HG03175 (cell line): Measurements from ENCODE around the gene MEG3.

ENCODE experiments used
- ATAC-seq: cut with Tn5 transposase; IDR thresholded peaks from one replicate; pipeline ENCODE4 v1.9.1; 2021; ENCODE audit warnings: mild to moderate bottlenecking, moderate library complexity; ENCODE audit not compliant: unreplicated experiment

Gene MEG3

GRCh38 chr14:100825713-100826331, at the start of gene MEG3:
Gene MEG3, plus strand, starts transcription at chr14:100826118.
- ATAC-seq: no peak

GRCh38 chr14:100776681-100777365, 49.1 kb upstream of the MEG3 start:
- no peak for ATAC-seq

- ATAC-seq: no peak
Observed at GRCh38 chr14:100777366-100777817, 48.5 kb upstream of the MEG3 start.

DNA sequence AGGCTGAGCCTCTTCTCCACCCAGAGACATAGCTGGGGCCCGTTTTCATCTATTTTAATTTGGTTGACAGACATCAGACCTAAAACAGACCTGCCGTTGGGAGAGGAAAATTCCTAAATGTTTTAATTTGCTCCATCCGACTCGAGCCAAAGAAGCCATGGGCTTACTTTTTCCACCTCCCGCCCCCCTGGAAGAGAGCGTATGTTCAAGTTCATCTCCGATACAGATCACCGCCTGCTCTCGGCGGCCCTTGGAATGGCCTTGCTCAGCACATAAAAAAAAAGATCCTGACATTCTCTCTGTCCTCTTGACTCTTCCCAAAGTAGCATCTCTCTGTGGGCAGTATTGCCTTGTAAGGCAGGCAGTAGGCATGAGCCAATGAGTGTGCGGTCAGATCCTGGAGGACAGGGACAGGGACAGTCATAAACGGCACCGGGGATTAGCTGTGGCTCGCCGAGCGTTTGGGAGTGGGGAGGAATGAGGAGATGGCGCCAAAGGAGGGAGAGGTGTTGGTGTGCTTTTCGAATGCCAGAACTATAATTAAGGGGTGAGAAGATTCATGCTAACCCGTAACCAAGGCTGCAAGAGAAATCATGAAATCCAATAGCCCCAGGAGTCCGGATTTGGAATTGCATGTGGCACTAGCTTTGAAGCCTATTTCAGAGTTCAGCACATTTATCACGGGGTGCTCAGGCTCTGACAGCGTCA, 47.9 kb upstream of the MEG3 start:
- ATAC-seq: no peak

DNA sequence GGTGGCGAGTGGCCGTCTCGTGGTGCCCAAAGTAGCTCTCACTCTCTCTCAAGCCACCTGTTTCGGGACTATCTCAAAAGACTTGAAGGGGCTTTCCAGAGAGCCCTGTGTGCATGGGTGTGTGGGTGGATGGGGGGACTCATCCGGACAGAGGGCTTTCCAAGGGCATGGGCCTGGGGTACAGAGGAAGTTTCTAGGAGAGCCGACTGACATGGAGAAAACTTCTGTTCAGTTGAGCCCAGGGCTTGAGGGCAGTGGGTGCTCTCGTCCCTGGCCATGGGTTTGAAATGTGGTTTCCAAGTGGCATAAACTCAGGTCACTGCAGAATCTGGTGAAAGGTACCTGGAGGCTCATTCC, 47.4 kb upstream of the MEG3 start:
- no peak for ATAC-seq

DNA sequence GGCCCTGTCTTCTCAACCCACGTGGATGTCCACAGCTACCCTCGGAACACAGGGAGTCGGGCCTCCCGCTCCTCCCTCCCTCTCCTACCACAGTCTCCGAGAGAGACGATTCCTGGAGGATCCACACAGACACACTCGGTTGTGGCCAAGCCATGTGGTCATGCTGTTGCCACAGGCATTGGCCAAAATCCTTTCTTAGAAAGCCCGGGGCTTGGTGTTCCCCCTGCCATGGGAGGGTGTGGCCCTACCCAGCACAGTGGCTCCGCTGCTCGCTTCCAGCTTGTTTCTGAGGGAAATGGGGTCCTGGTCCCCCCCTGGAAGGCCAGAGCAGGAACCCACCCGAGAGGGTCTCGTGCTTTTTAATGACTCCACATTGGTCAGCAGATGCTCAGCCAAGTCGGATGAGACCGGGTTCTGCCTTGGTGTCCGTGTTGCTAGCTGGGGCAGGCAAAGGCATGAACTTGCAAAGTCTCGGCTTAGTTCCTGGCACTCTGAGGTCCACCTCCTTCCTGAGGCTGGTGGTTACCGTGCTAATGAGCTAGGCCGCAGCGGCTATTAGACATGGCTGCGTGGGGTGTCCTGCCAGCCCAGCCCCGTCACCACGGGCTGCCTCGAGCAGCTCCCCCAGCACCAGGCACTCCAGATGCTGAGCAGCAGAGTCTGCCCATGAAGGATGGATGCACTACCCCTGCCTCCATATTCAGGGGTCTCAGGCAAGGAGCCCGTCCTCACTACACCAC, 46.8 kb upstream of the MEG3 start:
- no peak for ATAC-seq

DNA sequence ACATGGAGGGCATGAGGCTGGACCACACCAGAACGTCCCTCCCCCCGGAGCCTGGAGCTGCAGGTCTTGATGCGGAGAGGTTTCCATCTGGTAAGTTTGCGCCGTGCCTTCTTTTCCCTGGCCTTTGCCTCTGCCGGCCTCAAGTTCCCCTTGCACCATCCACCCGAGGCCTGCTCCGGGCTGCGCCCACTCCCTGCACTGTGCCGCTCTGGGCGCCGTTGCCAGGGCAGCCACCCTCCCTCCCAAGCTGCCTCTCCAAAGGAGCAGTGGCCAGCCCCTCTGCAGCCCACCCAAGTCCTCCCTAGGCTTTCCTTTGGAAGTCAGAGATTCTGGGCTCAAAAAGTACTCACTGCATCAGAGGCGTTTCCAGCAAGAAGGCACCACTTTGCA, 46.2 kb upstream of the MEG3 start:
- no peak for ATAC-seq

GRCh38 chr14:100780246-100780645, 45.7 kb upstream of the MEG3 start:
- no peak for ATAC-seq

DNA sequence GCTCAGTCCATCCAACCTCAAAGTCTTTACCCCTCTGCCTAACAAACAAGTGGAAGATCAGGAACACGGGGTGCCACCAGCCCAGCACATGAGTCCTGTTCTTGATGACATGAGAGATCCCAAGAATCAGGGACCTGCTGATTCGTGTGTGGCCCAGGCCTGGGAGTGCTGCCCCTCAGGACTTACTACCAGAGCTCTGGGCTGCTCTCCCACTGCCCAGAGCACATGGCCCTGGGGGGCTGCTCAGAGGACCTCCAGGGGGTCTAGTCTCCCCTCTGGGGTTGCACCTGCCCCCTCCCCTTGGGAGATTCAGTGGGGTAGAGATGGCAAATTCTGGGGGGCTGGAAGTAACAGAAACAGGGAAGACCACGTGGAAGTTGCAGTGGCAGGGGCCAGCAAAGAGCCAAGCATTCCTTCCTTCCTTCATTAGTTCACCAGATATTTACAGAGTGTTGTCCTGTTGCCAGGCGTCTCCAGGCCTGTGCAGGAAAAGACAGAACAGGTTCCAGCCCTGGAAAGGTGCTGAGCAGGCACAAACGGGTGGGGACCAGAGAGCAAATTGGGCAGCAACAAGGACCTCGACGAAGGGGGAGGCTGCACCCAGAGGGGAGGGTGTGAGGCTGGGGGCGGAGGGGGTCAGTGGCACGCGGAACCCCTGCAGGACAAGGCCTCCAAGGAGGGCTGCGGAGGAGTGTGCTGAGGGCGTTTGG, 45.1 kb upstream of the MEG3 start:
- no peak for ATAC-seq

DNA sequence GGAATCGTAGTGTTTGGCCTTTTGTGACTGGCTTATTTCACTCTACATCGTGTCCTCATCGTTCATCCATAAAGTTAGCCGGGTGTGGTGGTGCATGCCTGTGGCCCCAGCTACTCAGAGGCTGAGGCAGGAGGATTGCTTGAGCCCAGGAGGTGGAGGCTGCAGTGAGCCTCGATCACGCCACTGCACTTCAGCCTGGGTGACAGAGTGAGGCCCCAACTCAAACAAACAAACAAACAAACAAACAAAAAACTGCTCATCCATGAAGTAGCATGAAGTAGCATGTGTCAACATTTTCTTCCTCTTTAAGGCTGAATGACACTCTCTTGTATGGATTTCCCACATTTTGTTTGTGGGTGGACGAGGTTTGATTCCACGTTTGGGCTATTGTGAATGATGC, 44.0 kb upstream of the MEG3 start:
- no peak for ATAC-seq

GRCh38 chr14:100782516-100783320, 43.2 kb upstream of the MEG3 start:
- no peak for ATAC-seq

GRCh38 chr14:100783630-100784370, 42.1 kb upstream of the MEG3 start:
- no peak for ATAC-seq

DNA sequence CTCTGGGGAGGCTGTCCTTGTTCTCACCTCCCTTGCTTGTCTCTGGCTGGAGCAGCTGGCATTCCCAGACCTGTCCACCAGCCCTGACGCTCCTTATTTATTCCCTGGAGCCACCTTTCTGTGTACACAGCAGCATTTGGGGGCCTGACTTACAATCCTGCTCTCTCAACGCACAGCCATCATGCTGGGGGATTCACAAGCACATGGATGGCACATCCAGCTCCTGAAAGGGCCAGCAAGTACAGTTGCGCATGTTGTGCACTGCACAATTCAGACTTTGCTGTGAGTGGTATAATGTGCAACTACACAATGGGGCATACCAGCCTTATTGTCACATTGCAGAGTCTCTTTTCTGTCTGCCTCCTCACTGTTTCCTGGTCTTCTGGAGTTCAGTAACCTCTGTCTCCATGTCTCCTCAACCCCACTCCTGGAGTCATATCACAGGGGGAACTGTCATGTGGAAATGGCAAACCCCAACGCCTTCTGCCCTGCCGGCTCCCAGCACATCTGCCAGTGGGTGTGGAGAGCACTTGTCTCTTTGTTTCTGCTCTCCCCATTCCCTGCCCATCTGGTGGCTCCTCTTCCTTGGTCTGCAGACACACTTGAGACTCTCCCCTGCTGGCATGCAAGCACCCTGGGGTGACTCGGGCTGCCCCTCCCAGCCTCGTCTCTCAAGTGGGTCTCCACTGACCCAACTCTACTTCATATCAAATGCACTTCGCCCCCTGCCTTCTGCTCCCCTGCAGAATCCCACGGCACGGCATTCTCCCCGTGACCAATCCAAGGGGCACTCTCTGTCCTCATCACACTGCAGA, 41.2 kb upstream of the MEG3 start:
- ATAC-seq: no peak

DNA sequence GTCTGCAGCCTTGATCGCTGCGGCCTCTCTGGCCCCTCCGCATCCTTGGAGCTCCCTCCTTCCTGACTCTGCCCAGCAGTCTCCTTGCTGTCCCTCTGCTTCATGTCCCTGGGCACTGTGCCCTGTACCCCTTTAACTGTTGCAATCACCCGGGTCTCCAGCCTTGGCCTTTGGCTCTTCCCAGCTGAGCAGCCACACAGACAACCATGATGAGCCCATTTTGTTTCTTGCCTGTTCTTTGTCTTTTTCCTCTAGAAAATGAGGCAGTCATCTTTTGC, 40.6 kb upstream of the MEG3 start:
- no peak for ATAC-seq

DNA sequence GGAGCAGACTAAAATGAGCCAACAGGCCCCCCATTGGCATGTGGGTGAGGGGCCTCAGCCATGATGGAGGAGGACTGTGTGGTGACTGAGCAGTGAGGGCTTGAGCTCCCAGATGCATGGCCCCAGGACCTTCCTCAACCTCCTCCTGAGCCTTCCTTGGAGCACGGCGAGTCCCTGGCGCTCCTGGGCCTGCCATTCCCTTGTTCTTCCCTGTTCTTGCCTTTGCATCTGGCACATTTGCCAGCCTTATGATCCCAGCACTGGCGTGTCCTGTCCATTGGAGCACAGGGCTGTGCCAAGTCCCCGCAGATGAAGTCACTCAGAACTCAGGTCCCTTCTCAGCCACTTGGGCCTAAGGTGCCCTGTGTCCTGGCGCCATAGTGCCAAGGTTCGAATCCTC, 40.3 kb upstream of the MEG3 start:
- ATAC-seq: no peak

DNA sequence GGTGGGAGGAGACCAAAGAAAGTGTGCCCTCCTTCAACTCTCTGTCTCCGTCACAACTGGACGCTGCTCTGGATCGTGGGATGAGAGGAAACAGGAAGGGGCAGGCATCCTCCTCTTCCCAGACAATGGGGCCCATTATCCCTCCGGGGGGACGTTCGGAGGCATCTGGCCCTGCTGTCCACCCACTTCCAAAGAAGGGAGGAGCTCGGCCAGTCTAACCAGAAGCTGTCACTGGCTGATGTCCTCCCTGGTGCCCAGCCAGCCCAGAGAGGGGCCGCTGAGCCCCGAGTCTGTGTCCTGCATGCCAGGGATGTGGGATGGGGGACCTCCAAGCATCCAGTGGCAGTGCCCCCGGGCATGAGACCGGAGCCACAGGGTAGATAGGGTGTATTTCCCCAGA, 39.8 kb upstream of the MEG3 start:
- no peak for ATAC-seq

DNA sequence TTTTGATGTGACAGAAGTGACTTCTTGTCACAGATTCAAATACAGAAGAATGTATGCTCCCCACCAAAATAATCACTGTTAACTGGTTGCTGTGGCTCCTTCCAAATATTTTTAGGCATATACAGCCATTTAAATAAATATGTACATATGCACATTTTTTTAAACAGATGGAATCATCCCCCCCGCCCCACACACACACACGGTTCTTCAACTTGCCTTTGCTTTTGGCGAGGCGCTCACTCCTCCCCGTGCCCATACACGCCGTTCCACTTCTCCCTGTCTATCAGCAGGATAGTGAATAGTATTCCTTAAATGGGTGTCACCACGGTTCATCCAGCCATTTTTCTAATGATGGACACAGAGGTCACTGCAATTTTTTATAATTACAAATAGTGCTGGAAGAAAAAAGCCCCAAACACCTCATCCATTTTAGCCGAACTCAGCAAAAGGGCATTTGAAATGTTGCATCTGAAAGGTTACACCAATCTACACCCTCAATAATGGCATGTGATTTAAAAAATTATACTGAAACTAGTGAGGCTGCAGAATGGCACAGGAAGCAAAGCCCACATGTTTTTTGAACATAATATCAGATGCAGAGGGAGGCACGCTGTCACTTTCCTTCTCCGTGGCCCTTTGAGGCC, 39.2 kb upstream of the MEG3 start:
- no peak for ATAC-seq

DNA sequence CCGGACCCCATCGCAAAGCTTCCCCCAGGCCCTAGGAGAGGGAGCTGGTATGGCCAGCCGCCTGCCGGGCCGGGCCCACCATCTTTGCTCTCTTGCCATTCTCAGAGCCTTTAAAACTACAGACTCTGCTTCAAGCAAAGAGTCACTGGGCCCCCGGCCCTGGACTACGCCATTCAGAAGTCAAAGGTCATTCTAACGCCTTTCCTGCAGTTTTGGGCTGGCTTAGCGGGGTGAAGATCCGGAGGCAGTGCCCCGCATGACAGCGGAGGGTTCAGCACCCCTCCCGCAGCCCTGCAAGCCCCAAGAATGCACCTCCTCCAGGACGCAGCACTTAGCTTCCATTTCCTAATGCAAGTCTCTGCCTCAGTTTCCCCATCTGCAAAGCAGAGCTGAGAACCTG, 38.3 kb upstream of the MEG3 start:
- no peak for ATAC-seq
